ENCODE data around the gene CPD. TPM values are rescaled to one million over a fixed set of nuclear protein-coding genes. Genes with fewer than 3 reads are reported as not detected.
A peak's percentile ranks its signal among the peaks of the same experiment; 100 is the strongest.

The CPD gene
- total and polyA plus RNA-seq, 2 of the 13 experiments (the other 11 are each of a cell fraction or from before 2014, with no cell fraction given) = 46.1 to 72.3 TPM

GRCh38 chr17:30337393-30337999 lies 41.2 kb upstream of the CPD start (continued):
- no peak for TF ChIP-seq ZNF567 (CRISPR knock-in tag; IDR thresholded peaks at IDR 0.05; ENCODE audit: borderline replicate concordance)
- TF ChIP-seq MEIS1 (CRISPR knock-in tag; IDR thresholded peaks at IDR 0.05; ENCODE audit: borderline replicate concordance) = peak; percentile 89
- no peak for TF ChIP-seq KLF11 (CRISPR knock-in tag; IDR thresholded peaks at IDR 0.05)
- TF ChIP-seq REST (IDR thresholded peaks at IDR 0.05; ENCODE audit: borderline replicate concordance in 1 of 2, low read depth in 1 of 2, low read length in 2 of 2) = no peak
- no peak for TF ChIP-seq ZNF652 (CRISPR knock-in tag; IDR thresholded peaks at IDR 0.05; ENCODE audit: borderline replicate concordance, low read depth)
- no peak for TF ChIP-seq ATAD3A (CRISPR knock-in tag; IDR thresholded peaks at IDR 0.05)
- no peak for TF ChIP-seq ZNF576 (CRISPR knock-in tag; IDR thresholded peaks at IDR 0.05)
- TF ChIP-seq, protein P1, sequence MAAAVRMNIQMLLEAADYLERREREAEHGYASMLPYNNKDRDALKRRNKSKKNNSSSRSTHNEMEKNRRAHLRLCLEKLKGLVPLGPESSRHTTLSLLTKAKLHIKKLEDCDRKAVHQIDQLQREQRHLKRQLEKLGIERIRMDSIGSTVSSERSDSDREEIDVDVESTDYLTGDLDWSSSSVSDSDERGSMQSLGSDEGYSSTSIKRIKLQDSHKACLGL (CRISPR knock-in tag; IDR thresholded peaks at IDR 0.05) = no peak
- TF ChIP-seq MED8 (CRISPR knock-in tag; IDR thresholded peaks at IDR 0.05; ENCODE audit: insufficient replicate concordance) = no peak
- TF ChIP-seq, protein P2, sequence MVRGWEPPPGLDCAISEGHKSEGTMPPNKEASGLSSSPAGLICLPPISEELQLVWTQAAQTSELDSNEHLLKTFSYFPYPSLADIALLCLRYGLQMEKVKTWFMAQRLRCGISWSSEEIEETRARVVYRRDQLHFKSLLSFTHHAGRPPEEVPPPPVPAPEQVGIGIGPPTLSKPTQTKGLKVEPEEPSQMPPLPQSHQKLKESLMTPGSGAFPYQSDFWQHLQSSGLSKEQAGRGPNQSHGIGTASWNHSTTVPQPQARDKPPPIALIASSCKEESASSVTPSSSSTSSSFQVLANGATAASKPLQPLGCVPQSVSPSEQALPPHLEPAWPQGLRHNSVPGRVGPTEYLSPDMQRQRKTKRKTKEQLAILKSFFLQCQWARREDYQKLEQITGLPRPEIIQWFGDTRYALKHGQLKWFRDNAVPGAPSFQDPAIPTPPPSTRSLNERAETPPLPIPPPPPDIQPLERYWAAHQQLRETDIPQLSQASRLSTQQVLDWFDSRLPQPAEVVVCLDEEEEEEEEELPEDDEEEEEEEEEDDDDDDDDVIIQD (CRISPR knock-in tag; IDR thresholded peaks at IDR 0.05; ENCODE audit: low read depth) = peak; percentile 50; the same call in 1 of the 2 replicates
- no peak; the same call in 1 of the 2 replicates for TF ChIP-seq DPF2 (CRISPR knock-in tag; IDR thresholded peaks at IDR 0.05; ENCODE audit: borderline replicate concordance, low read depth)
- TF ChIP-seq PRPF4 (IDR thresholded peaks at IDR 0.05; ENCODE audit: low read depth, low read length, poor library complexity, severe bottlenecking) = no peak
- TF ChIP-seq EHMT2 (IDR thresholded peaks at IDR 0.05; ENCODE audit: borderline replicate concordance, low read depth, low read length) = no peak
- TF ChIP-seq, protein P3, sequence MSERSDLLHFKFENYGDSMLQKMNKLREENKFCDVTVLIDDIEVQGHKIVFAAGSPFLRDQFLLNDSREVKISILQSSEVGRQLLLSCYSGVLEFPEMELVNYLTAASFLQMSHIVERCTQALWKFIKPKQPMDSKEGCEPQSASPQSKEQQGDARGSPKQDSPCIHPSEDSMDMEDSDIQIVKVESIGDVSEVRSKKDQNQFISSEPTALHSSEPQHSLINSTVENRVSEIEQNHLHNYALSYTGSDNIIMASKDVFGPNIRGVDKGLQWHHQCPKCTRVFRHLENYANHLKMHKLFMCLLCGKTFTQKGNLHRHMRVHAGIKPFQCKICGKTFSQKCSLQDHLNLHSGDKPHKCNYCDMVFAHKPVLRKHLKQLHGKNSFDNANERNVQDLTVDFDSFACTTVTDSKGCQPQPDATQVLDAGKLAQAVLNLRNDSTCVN (CRISPR knock-in tag; IDR thresholded peaks at IDR 0.05; ENCODE audit: borderline replicate concordance) = no peak
- 0 out of 2 replicates have a peak, but pooled peaks have one; percentile 46 for TF ChIP-seq ZSCAN29 (CRISPR knock-in tag; conservative IDR thresholded peaks at IDR 0.05)
- peak; percentile 16; the same call in 1 of the 2 replicates for TF ChIP-seq CEBPG (CRISPR knock-in tag; IDR thresholded peaks at IDR 0.05)
- peak; percentile 56; the same call in 1 of the 2 replicates for TF ChIP-seq TAF1 (CRISPR knock-in tag; IDR thresholded peaks at IDR 0.05)
- no peak for TF ChIP-seq ZBTB14 (CRISPR knock-in tag; IDR thresholded peaks at IDR 0.05)
